GM12878 (cell line): ENCODE measurements around the gene FLAD1. TPM values are rescaled to one million over a fixed set of nuclear protein-coding genes. Genes with fewer than 3 reads are reported as not detected.
A peak's percentile ranks its signal among the peaks of the same experiment; 100 is the strongest.

Experiments
- ASH2L ChIP-seq: fragments of 300-600, 200-600 bp; sonication (generic); IDR thresholded peaks from 2 replicates; pipeline ENCODE4 v1.6.1; 2017; ENCODE audit warnings: low read depth, mild to moderate bottlenecking, borderline replicate concordance
- ATF2 ChIP-seq: IDR thresholded peaks from 2 replicates; pipeline ENCODE4 v1.6.1; 2012; ENCODE audit warnings: low read length, inconsistent platforms
- ATF7 ChIP-seq: fragments of 450-650 bp; IDR thresholded peaks from 2 replicates; pipeline ENCODE4 v1.6.1; 2016; ENCODE audit warnings: low read depth, mild to moderate bottlenecking
- BACH1 ChIP-seq: fragments of 450-650 bp; IDR thresholded peaks from 2 replicates; pipeline ENCODE4 v1.6.1; 2017; ENCODE audit warnings: mild to moderate bottlenecking, borderline replicate concordance
- BCL11A ChIP-seq: IDR thresholded peaks from 2 replicates; pipeline ENCODE4 v1.6.1; 2011; ENCODE audit warnings: low read depth, low read length
- BCL3 ChIP-seq: IDR thresholded peaks from 2 replicates; pipeline ENCODE4 v1.6.1; 2011; ENCODE audit warnings: borderline replicate concordance, low read depth, mild to moderate bottlenecking, moderate library complexity, low read length; ENCODE audit not compliant: insufficient read depth, poor library complexity, severe bottlenecking
- BCLAF1 ChIP-seq: fragments of 450-650 bp; IDR thresholded peaks from 2 replicates; pipeline ENCODE4 v1.6.1; 2017; ENCODE audit warnings: antibody characterized with exemption, mild to moderate bottlenecking, moderate library complexity
- CBFB ChIP-seq: IDR thresholded peaks from 2 replicates; pipeline ENCODE4 v1.6.1; 2016; ENCODE audit warnings: antibody characterized with exemption, low read depth
- GATAD2B ChIP-seq: fragments of 450-650 bp; conservative IDR thresholded peaks from 2 replicates; pipeline ENCODE4 v1.6.1; 2017; ENCODE audit warnings: low read depth, mild to moderate bottlenecking, moderate library complexity
- KLF5 ChIP-seq: fragments of 450-650 bp; IDR thresholded peaks from 2 replicates; pipeline ENCODE4 v1.6.1; 2014; ENCODE audit warnings: mild to moderate bottlenecking; ENCODE audit not compliant: partially characterized antibody
- MLLT1 ChIP-seq: fragments of 450-650 bp; IDR thresholded peaks from 2 replicates; pipeline ENCODE4 v1.6.1; 2016; ENCODE audit warnings: mild to moderate bottlenecking
- MYB ChIP-seq: fragments of 150-350 bp; IDR thresholded peaks from 2 replicates; pipeline ENCODE4 v1.6.1; 2014; ENCODE audit warnings: mild to moderate bottlenecking, low read depth, low read length, borderline replicate concordance
- NFXL1 ChIP-seq: fragments of 450-650 bp; IDR thresholded peaks from 2 replicates; pipeline ENCODE4 v1.6.1; 2017; ENCODE audit warnings: antibody characterized with exemption, mild to moderate bottlenecking, borderline replicate concordance
- NFYB ChIP-seq: IDR thresholded peaks from 2 replicates; pipeline ENCODE4 v1.6.1; 2011; ENCODE audit warnings: low read depth, mild to moderate bottlenecking, low read length, improper control_type of control experiment, moderate library complexity; ENCODE audit not compliant: insufficient read depth
- NR2F1 ChIP-seq: fragments of 450-650 bp; conservative IDR thresholded peaks from 2 replicates; pipeline ENCODE4 v1.6.1; 2017; ENCODE audit warnings: mild to moderate bottlenecking
- POLR2AphosphoS2 ChIP-seq: IDR thresholded peaks from 2 replicates; pipeline ENCODE4 v1.6.1; 2011; ENCODE audit warnings: low read depth, mild to moderate bottlenecking, low read length, improper control_type of control experiment, moderate library complexity
- SIX5 ChIP-seq: IDR thresholded peaks from 2 replicates; pipeline ENCODE4 v1.6.1; 2011; ENCODE audit warnings: mild to moderate bottlenecking, low read depth, low read length, moderate library complexity; ENCODE audit not compliant: severe bottlenecking
- SUPT20H ChIP-seq: IDR thresholded peaks from 2 replicates; pipeline ENCODE4 v1.6.1; 2011; ENCODE audit warnings: low read depth, mild to moderate bottlenecking, low read length, moderate library complexity, borderline replicate concordance; ENCODE audit not compliant: control insufficient read depth
- TARDBP ChIP-seq: IDR thresholded peaks from 2 replicates; pipeline ENCODE4 v1.6.1; 2016; ENCODE audit warnings: borderline replicate concordance
- TCF7 ChIP-seq: IDR thresholded peaks from 2 replicates; pipeline ENCODE4 v1.6.1; 2014; ENCODE audit warnings: antibody characterized with exemption, borderline replicate concordance
- ZNF24 ChIP-seq: fragments of 450-650 bp; IDR thresholded peaks from 2 replicates; pipeline ENCODE4 v1.6.1; 2017; ENCODE audit warnings: antibody characterized with exemption, mild to moderate bottlenecking
- ZNF622 ChIP-seq: fragments of 450-650 bp; IDR thresholded peaks from 2 replicates; pipeline ENCODE4 v1.6.1; 2017; ENCODE audit warnings: mild to moderate bottlenecking, inconsistent platforms
- polyA plus RNA-seq, 11 experiments: library from polyadenylated mRNA; depleted of rRNA in 4 of 11; unstranded in 6 of 11; stranded (reverse) in 5 of 11; fragments of >200 nt; fragmentation: Nextera tagmentation in 4 of 11; fragmentation: Illumina TruSeq in 1 of 11; extraction: Ambion mirVana in 4 of 11; extraction: Trizol in 1 of 11; gene quantifications; 1 replicate in 1 of 11; 2 replicates in 10 of 11; pipeline versions ENCODE4 v1.2.1 to v1.2.3, GENCODE V29; 2011 to 2016; ENCODE audit warnings: inconsistent platforms in 2 of 11, missing spikeins in 2 of 11, low read depth in 1 of 11
- total RNA-seq, 4 experiments: library from RNA; depleted of rRNA in 3 of 4; stranded (reverse); fragments of >200 nt in 3 of 4; fragmentation: Illumina TruSeq in 1 of 4; extraction: Trizol in 1 of 4; gene quantifications; 2 replicates each; pipeline versions ENCODE4 v1.2.1 to v1.2.3, GENCODE V29; 2013 to 2021
- TF ChIP-seq, protein P1 (sequence below): IDR thresholded peaks from 2 replicates; pipeline ENCODE4 v1.6.1; 2011; ENCODE audit warnings: borderline replicate concordance, low read depth, mild to moderate bottlenecking, moderate library complexity, mixed read lengths, low read length; ENCODE audit not compliant: insufficient read depth; ENCODE audit errors: extremely low read length

FLAD1 gene
- total and polyA plus RNA-seq, 10 of the 15 experiments (the other 5 are each of a cell fraction or from before 2014, with no cell fraction given) = 22.9 to 93.4 (median 56.6) TPM

- TF ChIP-seq ATF2 (no peak), ATF7 (peak; percentile 51), BACH1 (peak; percentile 81), TARDBP (no peak), ZNF622 (no peak), POLR2AphosphoS2 (no peak), CBFB (0 out of 2 replicates have a peak, but pooled peaks have one; percentile 62), ASH2L (0 out of 2 replicates have a peak, but pooled peaks have one; percentile 59), NFYB (no peak), MLLT1 (peak; percentile 41; the same call in 1 of the 2 replicates), SIX5 (no peak), BCLAF1 (no peak), KLF5 (peak; percentile 82), TCF7 (no peak), BCL3 (peak; percentile 40), NFXL1 (no peak), BCL11A (peak; percentile 26; the same call in 1 of the 2 replicates), ZNF24 (no peak), SUPT20H (no peak), MYB (no peak), GATAD2B (peak; percentile 93), NR2F1 (peak; percentile 93)
- TF ChIP-seq, protein P1, sequence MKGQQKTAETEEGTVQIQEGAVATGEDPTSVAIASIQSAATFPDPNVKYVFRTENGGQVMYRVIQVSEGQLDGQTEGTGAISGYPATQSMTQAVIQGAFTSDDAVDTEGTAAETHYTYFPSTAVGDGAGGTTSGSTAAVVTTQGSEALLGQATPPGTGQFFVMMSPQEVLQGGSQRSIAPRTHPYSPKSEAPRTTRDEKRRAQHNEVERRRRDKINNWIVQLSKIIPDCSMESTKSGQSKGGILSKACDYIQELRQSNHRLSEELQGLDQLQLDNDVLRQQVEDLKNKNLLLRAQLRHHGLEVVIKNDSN = no peak
Observed at GRCh38 chr1:155000726-155001424, 17.7 kb downstream of the FLAD1 start (continued).
